ENCODE data around the gene WDR64.
"Not testable (repeated sequence)": the region's sequence is repeated elsewhere in the genome, so short reads cannot be mapped to it uniquely, and the experiment has no call there.

The WDR64 gene

GRCh38 chr1:241800640-241801039 is 148.6 kb downstream of the WDR64 start:
- no peak for DNase-seq (ENCODE audit: low spot score)

- no peak for DNase-seq (ENCODE audit: low spot score)
Observed at GRCh38 chr1:241802863-241803262, 150.8 kb downstream of the WDR64 start.

GRCh38 chr1:241804706-241805105 is 152.6 kb downstream of the WDR64 start:
- not testable (repeated sequence) for DNase-seq (ENCODE audit: low spot score)

- no peak for DNase-seq (ENCODE audit: low spot score)
Observed at GRCh38 chr1:241808265-241808664, 156.2 kb downstream of the WDR64 start.

GRCh38 chr1:241810769-241811405 is 158.8 kb downstream of the WDR64 start:
- DNase-seq (ENCODE audit: low spot score): no peak

- no peak for DNase-seq (ENCODE audit: low spot score)
Observed at GRCh38 chr1:241813768-241814320, 161.8 kb downstream of the WDR64 start.

- no peak for DNase-seq (ENCODE audit: low spot score)
Observed at GRCh38 chr1:241816008-241816407, 163.9 kb downstream of the WDR64 start.

- DNase-seq (ENCODE audit: low spot score): no peak
Observed at GRCh38 chr1:241817331-241817792, 165.3 kb downstream of the WDR64 start.

GRCh38 chr1:241817956-241818612 is 166.0 kb downstream of the WDR64 start:
- DNase-seq (ENCODE audit: low spot score): no peak

- DNase-seq (ENCODE audit: low spot score): no peak
Observed at GRCh38 chr1:241819340-241819866, 167.3 kb downstream of the WDR64 start.

- DNase-seq (ENCODE audit: low spot score): no peak
Observed at GRCh38 chr1:241821363-241821762, 169.3 kb downstream of the WDR64 start.

- DNase-seq (ENCODE audit: low spot score): no peak
Observed at GRCh38 chr1:241822846-241823245, 170.8 kb downstream of the WDR64 start.

- DNase-seq (ENCODE audit: low spot score): no peak
Observed at GRCh38 chr1:241823925-241824324, 171.8 kb downstream of the WDR64 start.

- DNase-seq (ENCODE audit: low spot score): no peak
Observed at GRCh38 chr1:241825581-241825980, 173.5 kb downstream of the WDR64 start.

- not testable (repeated sequence) for DNase-seq (ENCODE audit: low spot score)
Observed at GRCh38 chr1:241826613-241827012, 174.5 kb downstream of the WDR64 start.

- no peak for DNase-seq (ENCODE audit: low spot score)
Observed at GRCh38 chr1:241827264-241827663, 175.2 kb downstream of the WDR64 start.

GRCh38 chr1:241828463-241829021 is 176.5 kb downstream of the WDR64 start:
- DNase-seq (ENCODE audit: low spot score): no peak

GRCh38 chr1:241829468-241829867 is 177.4 kb downstream of the WDR64 start:
- no peak for DNase-seq (ENCODE audit: low spot score)

- DNase-seq (ENCODE audit: low spot score): no peak
Observed at GRCh38 chr1:241834733-241835377, 182.8 kb downstream of the WDR64 start.

GRCh38 chr1:241836941-241837340 is 184.9 kb downstream of the WDR64 start:
- no peak for DNase-seq (ENCODE audit: low spot score)

- no peak for DNase-seq (ENCODE audit: low spot score)
Observed at GRCh38 chr1:241837416-241837815, 185.3 kb downstream of the WDR64 start.

- no peak for DNase-seq (ENCODE audit: low spot score)
Observed at GRCh38 chr1:241837901-241838300, 185.8 kb downstream of the WDR64 start.

All from CD4-positive, alpha-beta T cell treated with Interleukin-6 at 100 ng/mL for 8 hours (primary cell).